UCSD-AML1 (cell line): ENCODE data around the gene PPP1R16B.
A peak's percentile ranks its signal among the peaks of the same experiment; 100 is the strongest.

Experiments used
- DNase-seq: peaks from one replicate; lab custom pipeline; 2025; ENCODE audit not compliant: unreplicated experiment; lab: John Stamatoyannopoulos, UW

PPP1R16B gene

DNA sequence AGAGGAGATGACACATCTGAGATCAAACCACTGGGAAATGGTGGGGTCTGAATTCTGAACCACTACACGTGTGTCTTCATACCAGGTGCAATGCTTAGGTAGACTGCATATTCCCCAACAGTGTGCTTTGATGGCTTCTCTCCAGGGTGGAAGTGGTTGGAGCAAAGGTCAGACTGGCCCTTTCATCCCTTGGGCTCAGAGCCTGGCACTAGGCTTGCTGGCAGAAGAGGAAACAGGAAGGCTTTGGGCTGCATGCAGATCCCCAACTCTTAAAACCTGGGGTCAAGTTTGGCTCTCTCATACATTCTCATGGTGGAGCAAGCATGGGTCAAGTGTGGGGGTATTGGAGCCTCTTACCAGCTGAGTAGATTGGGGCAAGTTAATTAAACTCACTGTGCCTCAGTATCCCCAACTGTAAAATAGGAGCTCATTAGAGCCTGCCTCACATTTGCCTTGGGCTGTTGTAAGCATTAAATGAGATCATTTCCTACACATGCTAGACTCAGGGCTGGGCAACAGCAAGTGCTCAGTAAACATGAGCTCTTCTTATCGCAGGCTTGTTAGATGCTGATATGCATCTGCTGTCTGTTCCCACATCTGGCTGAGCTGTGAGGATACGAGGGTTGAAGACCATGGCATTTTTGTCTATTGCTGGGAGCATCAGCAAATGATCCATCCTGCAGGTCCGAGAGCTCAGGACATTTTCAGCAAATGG is 69.1 kb downstream of the PPP1R16B start:
- DNase-seq = no peak

DNA sequence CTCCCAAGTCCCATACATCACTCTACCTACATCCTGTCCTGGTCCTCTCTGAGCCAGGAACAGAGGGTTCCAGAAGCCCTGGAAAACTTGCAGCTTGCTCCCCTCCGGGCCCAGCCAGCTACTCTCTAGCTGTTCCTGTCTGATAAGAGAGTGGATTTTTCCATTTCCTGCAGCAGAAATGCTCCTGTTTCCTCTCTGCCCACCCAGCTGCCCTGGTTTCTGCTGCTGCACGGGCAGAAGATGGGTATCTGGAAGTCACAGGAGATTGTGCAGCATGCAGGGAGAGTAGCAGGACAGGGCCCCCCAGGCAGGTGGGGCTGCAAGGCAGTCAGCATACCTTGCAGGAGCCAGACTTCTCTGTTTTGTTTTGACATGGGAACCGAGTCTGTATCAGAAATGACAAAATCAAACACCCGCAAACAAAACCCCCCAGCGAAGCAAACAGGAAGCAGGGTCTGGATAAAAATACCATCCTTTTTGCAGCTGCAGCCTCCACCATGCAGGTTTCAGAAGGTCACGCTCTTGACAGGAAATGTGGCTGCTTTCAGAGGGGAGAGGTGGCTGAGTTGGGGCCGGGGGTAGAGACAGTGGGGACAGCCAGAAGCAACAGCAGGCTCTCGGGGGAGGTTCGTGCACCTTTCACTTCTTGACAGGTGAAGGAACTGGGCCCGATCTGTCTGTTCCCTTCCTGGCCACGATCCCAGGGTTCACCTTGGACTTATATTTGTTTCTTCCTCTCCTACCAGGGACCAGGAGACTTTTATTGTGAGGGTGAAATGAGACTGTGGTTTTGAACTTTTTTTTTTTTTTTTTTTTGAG is 69.9 kb downstream of the PPP1R16B start:
- DNase-seq = peak; percentile 80

DNA sequence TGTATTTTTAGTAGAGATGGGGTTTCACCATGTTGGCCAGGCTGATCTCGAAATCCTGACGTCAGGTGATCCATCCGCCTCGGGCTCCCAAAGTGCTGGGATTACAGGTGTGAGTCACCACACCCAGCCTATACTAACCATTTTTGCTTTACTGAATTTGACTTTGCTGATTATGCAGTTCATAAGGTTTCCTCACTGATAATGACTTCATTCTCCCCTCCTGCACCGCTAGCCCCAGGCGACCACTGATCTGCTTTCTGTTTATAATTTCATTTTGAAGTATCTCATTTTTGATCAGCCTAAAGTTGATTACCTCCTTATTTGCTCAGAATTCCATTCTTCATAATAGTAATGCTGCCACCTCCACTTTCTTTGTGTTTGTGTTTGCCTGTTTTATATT is 72.0 kb downstream of the PPP1R16B start:
- no peak for DNase-seq

DNA sequence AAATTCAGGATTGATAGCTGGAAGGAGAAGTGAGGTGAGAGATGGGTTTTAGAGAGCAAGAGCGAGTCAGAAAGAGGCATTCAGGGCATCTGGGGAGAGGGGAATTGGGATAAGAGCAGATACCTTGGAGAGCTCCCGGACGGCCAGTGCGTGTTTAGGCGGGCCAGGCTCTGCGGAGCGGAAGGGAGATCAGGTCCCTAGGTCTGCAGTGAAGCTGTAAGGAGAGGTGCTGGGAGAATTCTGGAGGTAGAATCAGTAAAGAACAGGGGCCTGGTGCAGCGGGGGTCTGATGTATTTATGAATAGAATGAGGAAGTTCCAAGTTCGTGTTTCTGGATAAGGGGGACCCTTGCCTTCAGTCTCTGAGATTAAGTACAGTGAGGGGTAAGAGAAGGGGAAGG is 73.4 kb downstream of the PPP1R16B start:
- no peak for DNase-seq

DNA sequence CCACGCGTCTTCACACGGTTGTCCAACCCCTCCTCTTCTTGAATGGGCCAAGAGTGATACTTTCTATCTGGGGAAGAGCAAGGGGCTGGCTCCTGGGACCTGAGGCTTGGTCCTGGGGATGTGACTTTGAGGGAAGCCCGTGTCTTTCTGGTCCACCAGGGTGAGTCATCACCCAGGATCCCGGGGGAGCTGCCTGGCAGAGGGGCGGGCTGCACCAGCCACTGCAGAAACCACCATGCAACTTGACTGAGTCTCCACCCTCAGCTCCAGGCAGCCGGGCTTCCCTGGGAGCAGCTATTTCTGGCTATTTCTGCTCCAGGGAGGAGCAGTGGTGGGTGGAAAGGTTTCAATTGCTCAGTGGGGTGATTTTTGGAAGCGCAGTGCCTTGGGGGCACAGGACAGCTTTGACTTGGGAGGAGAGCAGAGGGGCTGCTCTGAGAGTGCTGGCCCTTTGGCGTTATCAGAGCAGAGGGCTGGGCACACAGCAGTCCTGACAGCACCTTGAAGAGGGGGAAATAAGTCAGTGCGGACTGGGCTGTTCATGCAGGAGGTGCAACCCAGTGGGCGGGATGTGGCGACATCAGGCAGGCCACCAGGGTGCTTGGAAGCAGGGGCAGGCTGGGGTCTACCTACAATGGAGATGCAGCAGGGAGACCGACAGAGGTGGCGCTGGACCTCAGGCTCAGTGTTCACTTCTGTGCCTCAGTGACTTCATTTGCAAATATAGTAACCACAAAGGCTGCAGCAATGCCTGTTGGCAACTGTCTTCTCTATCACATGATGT is 75.6 kb downstream of the PPP1R16B start:
- no peak for DNase-seq

DNA sequence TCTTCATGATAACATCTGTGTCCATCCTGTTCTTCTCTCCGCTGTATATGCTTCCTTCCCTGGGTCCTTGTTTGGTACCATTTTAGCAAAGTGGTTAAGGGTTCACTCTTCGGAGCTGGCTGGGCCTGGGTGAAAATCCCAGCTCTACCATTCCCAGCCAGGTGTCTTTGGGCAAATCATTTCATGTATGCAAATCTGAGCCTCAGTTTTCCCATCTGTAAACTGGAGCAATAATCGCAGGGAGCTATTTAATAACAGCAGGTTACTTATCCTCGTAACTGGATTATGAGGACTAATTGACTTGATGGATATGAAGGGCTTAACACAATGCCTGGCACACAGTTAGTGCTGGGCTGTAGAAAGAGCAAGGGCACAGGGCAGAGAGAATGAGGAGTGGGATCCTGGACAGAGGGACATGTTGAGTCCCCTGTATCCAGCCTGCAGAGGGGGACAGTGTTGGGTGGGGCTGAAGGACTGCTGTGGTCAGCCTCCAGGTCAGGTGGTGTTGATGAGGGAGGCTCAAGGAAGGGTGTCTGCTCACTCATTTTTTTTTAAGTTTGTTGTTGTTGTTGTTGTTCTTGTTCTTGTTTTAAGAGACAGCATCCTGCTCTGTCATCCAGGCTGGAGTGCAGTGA is 76.4 kb downstream of the PPP1R16B start:
- DNase-seq = no peak

DNA sequence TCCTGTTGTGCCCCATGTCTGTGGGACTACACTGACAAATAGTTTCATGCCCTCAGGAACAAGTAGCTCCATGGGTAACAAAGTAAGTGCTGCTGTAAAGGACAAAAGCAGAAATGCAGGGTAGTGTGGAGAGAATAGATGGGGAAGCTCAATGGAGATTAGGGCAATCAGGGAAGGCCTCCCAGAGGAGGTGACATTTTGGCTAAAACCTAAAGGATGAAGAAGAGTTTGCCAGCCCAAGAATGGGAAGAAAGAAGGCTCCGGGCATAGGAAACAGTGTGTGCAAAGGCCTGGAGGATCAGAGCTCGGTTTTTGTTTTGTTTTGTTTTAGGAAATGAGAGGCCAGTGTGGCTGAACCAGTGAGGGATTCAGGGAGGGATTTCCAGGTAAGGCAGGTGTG is 77.1 kb downstream of the PPP1R16B start:
- DNase-seq = no peak

DNA sequence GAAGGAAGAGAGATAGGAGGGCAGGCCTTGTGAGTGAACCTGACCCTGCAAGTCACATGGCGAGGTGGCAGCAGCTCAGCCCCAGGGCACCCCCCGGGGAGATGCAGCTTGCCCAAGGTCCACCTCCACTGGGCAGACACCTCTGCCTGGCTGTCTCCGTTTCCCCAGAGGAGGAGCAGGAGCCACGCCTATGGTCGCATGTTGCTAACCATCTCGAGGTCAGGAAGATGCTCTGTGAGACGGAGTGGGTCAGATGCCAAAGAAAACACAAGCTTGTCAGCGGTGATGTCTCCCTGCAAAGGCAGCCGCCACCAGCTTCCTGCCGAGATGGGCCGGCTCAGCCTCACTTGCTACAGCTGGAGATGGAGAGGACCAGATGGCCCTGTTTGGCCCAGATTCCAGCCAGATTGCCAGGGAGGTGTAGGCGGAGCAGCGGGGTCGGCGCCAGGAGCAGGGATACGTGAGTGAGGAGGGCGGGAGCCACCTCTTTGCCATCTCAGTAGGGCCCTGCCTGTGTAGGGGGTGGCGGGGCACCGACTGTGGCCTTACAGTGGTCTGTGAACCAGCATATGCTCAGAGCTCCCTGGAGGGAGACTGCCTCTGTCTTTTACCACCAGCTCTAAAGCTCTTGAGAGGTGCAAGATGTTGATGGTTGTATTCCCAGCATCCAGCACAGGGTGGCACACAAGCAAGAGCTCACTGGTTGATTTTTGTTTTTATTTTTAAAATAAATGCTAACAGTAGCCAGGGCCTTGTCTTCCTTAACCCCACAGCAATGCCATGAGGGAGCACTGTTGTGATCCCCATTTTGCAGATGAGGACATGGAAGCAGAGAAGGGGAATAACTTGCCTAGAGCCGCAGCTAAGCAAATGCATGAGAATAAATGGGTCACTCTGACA is 77.8 kb downstream of the PPP1R16B start:
- no peak for DNase-seq

DNA sequence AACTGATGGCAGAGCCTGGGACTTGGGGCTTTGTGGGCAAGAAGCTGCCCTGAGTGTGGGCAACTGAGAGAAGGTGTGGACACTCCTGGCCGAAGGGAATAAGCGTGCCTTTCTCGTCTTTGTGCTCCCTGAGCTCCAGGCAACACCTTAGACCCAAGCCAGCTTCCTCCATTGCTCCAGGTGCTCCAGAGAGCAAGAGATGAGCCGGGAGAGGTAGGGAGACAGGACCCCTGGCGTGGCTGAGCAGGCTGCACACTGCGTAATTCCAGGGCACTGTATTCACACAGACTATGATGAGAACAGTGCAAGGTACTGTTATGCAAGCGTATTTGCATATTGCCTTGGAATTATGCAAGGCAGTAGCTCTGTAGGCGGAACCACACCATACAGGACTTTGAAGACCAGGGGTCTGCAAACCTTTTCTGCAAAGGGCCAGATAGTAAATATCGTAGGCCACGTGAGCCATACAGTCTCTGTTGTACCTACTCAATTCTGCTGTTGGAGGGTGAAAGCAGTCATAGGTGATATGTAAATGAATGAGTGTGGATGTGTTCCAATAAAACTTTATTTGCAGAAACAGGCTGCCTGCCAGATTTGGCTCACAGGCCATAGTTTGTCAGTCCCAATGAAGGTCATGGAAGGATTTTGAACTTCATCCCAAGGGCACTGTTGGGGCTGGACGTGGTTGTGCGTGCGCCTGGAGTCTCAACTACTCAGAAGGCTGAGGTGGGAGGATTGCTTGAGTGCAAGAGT is 78.7 kb downstream of the PPP1R16B start:
- no peak for DNase-seq

DNA sequence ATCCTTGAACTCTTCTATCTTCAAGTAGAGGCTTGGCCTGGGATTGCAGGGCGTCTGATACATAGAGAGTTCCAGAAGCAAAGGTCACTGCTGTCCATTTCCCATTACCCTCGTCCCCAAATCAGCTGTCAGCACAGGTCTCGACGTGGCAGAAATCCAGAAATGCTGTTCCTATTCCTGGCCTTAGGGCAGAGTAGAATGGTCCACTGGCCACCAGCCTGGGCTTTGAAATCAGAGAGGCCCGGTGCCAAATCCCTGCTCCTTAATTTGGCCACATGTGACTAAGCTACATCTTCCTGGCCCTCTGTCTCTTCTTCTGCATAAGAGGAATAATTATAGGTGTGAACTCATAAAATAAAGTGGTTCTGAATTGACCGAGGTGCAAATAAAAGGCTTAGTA is 79.9 kb downstream of the PPP1R16B start:
- DNase-seq = no peak

DNA sequence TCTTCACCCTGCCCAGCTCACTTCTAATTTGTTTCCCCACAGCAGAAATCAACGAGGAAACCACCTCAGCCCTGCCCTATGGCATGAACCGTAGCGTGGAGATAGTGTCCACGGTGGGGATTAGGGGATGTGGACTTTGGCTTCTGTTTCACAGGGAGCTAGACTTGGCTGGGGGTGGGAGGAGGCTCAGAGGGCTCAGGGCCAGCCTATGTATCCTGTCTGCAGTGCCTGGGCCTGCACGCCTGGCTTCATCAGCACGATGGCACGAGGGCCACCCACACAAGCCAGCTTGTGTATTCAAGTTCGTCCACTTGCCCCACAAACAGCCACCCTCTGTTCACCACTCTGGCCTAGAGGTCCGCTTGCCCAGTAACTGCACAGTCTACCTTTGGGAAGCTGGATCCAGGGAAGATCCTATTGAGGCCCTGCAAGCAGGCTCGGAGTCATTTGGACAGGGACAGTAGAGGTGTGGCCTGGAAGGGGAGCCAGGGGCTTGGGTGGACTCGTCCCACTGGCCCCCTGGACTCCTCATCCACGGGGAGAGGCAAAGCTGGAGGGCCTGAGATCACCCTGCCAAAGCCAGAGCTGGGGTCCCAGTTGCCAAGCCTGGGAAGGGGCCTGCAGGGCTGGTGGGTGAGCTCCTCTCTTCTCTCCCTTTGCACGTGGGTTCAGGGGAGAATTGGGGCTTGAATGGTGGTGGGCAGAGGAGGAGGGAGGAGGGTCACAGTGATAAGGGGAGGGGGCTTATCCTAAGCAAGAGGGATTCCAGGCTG is 82.7 kb downstream of the PPP1R16B start:
- DNase-seq = no peak

DNA sequence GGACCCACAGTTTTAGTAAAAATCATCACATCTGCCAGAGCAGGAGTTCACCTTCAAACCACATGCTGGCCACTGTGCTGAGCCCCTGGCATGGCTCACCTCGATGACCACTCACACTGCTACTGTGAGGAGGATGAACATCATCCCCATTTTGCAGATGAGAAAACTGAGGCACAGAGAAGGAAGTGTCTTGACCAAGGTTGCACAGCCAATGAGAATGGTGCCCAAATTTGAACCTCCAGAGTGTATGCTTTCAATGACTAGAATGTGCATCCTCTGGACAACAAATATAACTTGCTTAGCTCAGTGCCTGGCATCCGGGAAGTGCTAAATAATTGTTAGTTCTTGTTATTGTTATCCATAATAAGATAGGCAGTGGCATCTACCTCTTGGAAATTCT is 83.6 kb downstream of the PPP1R16B start:
- DNase-seq = no peak

DNA sequence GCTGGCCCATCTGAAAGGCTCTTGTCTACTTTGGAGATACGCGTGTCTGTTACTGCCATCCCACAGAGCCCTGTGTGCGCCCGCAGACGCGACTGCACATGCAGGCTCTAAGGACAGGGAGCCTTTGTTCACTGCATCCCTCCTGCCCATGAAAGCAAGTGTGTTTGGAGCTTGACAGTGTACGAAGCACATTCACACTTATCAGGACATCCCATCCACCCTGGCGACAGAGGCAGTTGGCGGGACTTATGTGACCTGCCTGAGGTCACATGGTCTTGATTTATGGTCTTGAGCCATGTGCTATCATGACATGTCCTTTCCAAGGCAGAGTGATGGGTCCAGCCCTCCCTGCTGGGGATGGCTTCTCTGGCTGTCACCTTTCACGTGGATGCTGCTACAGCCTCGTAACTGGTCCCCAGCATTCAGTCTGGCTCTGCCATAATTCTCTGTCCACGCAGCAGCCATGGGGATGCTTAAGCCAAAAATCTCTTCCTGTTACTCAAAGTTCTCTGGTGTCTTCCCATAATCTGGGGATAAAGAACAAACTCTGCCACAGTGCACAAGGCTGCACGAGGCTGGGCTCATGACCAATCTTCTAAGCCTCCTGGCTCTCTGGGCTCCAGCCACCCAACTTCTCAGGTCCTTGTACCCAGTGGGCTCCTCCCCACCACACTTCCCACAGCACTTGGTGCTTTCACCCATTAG is 84.4 kb downstream of the PPP1R16B start:
- DNase-seq = no peak

DNA sequence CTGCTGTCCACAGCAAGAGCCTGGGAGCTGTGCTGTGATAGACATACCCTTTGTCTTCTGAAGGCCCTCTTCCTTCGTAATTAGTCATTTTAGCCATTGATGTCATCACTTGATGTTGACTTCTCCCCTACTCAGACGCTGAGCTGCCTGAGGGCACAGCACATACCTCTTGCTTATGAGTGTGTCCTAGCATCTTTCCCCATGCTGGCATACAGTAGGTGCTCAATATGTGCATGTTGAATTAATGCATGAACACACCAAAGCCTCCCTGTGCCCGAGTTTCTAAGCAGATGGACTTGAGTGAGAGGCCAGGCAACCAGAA is 85.0 kb downstream of the PPP1R16B start:
- DNase-seq = no peak

DNA sequence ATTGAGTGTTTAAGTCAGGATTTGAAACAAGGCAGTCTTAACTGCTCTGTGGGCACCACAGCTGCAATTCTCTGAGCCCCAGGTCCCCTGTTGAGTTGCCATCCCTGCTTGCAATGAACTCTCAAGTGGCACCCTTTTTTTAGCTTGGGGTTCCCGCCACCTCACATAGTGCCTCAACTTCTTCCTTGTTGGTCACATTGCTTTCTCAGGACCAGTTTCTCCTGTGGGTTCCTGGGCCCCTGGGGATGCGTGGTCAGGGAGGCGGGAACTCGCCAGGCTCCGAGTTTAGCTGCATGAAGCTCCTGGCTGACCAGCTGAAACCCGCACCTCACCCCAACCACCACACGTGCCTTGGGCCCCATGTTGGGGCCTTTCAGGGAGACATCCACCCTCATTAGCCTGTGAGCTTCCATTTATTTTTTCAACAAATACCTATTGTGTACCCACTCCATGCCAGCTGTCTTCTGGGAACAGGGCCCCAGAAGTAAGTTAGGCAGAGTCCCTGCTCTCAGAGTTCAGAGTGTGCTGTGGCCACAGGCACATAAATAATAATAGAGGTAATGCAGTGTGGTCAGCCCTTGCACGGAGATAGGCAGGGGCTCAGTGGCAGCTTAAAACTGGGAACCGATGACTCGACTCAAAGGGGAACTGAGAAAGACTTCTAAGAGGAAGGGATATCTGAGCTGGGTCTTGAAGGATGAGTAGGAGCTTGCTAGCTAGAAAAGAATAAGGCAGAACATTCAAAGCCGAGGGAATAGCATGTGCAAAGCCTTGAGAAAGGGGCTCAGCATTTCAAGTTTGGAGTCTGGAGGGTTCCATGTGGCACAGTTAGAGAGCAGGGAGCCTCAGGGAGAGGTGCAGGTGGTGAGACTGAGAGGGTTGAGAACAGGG is 86.8 kb downstream of the PPP1R16B start:
- no peak for DNase-seq

DNA sequence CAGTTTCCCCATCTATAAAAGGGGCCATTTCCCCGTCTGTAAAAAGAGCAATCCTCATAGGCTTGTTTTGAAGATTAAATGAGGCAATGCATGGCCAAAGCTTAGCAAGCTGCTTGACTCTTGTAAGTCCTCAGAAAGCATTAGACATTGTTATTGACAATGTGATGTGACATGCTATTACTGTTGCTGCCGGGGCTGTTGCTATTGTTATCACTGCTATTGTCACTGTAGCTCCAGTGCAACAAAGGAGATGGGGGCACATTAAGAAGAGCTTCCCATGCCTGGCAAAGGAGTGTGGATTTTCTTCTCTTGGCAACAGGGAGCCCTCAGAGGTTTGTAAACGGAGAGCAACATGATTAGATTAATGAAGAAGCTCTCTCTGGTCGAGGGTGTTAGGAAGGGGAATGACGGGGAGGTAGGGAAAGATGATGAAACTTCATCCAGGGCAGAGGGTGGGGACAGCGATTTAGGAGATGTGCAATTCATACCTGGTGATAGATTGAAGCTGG is 87.6 kb downstream of the PPP1R16B start:
- no peak for DNase-seq

DNA sequence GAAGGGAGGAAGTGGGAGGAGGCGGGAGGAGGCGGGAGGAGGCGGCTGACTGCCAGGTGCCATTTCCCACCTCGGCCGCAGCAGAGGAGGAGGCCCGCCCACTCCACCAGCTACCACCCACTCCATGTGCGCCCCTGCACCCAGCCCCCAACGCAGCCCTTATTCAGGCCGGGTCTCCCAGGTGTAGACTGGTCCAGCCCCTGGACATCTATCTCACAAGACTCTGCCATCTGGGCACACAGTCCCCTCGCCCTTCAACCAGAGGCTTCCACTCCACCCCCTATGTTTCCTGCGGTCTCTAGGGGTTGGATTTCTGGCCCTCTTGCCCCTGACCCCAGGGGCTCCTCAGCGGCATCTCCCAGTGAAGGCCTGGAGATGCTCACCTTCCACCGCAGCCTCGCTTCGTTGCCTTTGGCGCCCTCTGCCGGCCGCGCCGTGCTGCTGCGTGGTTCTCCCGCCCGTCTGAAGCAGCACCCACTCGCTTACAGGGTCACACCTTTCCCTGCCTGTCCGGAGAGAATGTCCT is 88.1 kb downstream of the PPP1R16B start:
- DNase-seq = peak; percentile 71
